IMR-90 (cell line): ENCODE data around the gene SLC7A6. TPM values are rescaled to one million over a fixed set of nuclear protein-coding genes. Genes with fewer than 3 reads are reported as not detected.

Experiments
- ATAC-seq: fragments of 200-7000 bp; cut with Tn5 transposase; 2 replicates; pipeline ENCODE4 v1.9.1; 2020; ENCODE audit warnings: low read depth, mild to moderate bottlenecking, moderate library complexity
- BruUV-seq: library from RNA; stranded (reverse); fragments of 400-500 nt; replicated peaks from 2 replicates; lab custom pipeline; 2021; lab: Mats Ljungman, UMichigan
- CTCF ChIA-PET: fragments of 300-600 bp; formaldehyde crosslinking; extraction: SDS; loops from one replicate; lab custom pipeline; 2021; ENCODE audit warnings: antibody characterized with exemption; lab: Yijun Ruan, JAX
- POLR2A ChIA-PET: fragments of 300-600 bp; sonication (Branson Sonifier 250); formaldehyde crosslinking; loops from one replicate; lab custom pipeline; 2022; ENCODE audit warnings: antibody characterized with exemption; ENCODE audit not compliant: unreplicated experiment; lab: Charles Lee
- DNase-seq: peaks from one replicate; pipeline ENCODE4 v3.0.0; 2013
- H2AFZ ChIP-seq: replicated peaks from 2 replicates; pipeline ENCODE3; 2013; ENCODE audit warnings: low read length, mild to moderate bottlenecking; ENCODE audit not compliant: poor library complexity
- H2AK5ac ChIP-seq: 2 replicates; pipeline ENCODE4 v1.6.1; 2013; ENCODE audit warnings: low read depth, low read length, inconsistent platforms
- H2AK9ac ChIP-seq: replicated peaks from 2 replicates; pipeline ENCODE3; 2013; ENCODE audit warnings: mild to moderate bottlenecking, low read depth, low read length, moderate library complexity; ENCODE audit not compliant: poor library complexity
- H2BK120ac ChIP-seq: 2 replicates; pipeline ENCODE4 v1.6.1; 2013; ENCODE audit warnings: low read depth, low read length, inconsistent platforms
- H2BK15ac ChIP-seq: 3 replicates; pipeline ENCODE4 v1.6.1; 2013; ENCODE audit warnings: low read depth, low read length, inconsistent platforms
- H2BK20ac ChIP-seq: 2 replicates; pipeline ENCODE4 v1.6.1; 2013; ENCODE audit warnings: low read depth, mild to moderate bottlenecking, inconsistent platforms, low read length, moderate library complexity
- H2BK5ac ChIP-seq: 2 replicates; pipeline ENCODE4 v1.6.1; 2013; ENCODE audit warnings: mild to moderate bottlenecking, low read depth, low read length, inconsistent platforms; ENCODE audit not compliant: poor library complexity, severe bottlenecking
- H3K14ac ChIP-seq: replicated peaks from 2 replicates; pipeline ENCODE4 v1.6.1; 2013; ENCODE audit warnings: low read depth, low read length, inconsistent platforms
- H3K18ac ChIP-seq: 2 replicates; pipeline ENCODE4 v1.6.1; 2013; ENCODE audit warnings: low read depth, low read length, control low read depth
- H3K23ac ChIP-seq: 2 replicates; pipeline ENCODE4 v1.6.1; 2013; ENCODE audit warnings: low read depth, low read length, inconsistent platforms
- H3K27ac ChIP-seq: 2 replicates; pipeline ENCODE4 v1.5.1; 2013; ENCODE audit warnings: mild to moderate bottlenecking, control low read depth, low read length; ENCODE audit not compliant: insufficient read depth
- H3K27me3 ChIP-seq: 2 replicates; pipeline ENCODE4 v1.6.1; 2013; ENCODE audit warnings: low read length; ENCODE audit not compliant: control insufficient read depth, insufficient read depth
- H3K36me3 ChIP-seq: 2 replicates; pipeline ENCODE4 v1.6.1; 2013; ENCODE audit warnings: low read length, mixed read lengths; ENCODE audit not compliant: control insufficient read depth, insufficient read depth
- H3K4ac ChIP-seq: 2 replicates; pipeline ENCODE4 v1.6.1; 2013; ENCODE audit warnings: low read depth, low read length, inconsistent platforms
- H3K4me1 ChIP-seq: 2 replicates; pipeline ENCODE4 v1.6.1; 2013; ENCODE audit warnings: low read length, mixed read lengths; ENCODE audit not compliant: control insufficient read depth, insufficient read depth
- H3K4me2 ChIP-seq: 2 replicates; pipeline ENCODE4 v1.6.1; 2013; ENCODE audit warnings: low read depth, mild to moderate bottlenecking, control low read depth, low read length, moderate library complexity
- H3K4me3 ChIP-seq: 2 replicates; pipeline ENCODE4 v1.5.1; 2013; ENCODE audit warnings: low read depth, mild to moderate bottlenecking, control low read depth, low read length, moderate library complexity; ENCODE audit not compliant: insufficient read depth
- H3K56ac ChIP-seq: 2 replicates; pipeline ENCODE4 v1.6.1; 2013; ENCODE audit warnings: low read length, inconsistent platforms; ENCODE audit not compliant: insufficient read depth; ENCODE audit errors: extremely low read depth
- H3K79me1 ChIP-seq, 2 experiments: 2 replicates each; pipeline ENCODE4 v1.6.1; 2013; ENCODE audit warnings: low read length in 2 of 2, inconsistent platforms in 1 of 2, low read depth in 1 of 2
- H3K9ac ChIP-seq: 2 replicates; pipeline ENCODE4 v1.6.1; 2013; ENCODE audit warnings: low read depth, low read length, control low read depth
- H3K9me1 ChIP-seq: 2 replicates; pipeline ENCODE4 v1.6.1; 2013; ENCODE audit warnings: low read length, inconsistent platforms; ENCODE audit not compliant: insufficient read depth
- H3K9me3 ChIP-seq: 2 replicates; pipeline ENCODE4 v1.6.1; 2013; ENCODE audit warnings: low read length; ENCODE audit not compliant: control insufficient read depth, insufficient read depth
- H4K20me1 ChIP-seq: 2 replicates; pipeline ENCODE4 v1.6.1; 2013; ENCODE audit warnings: low read length, inconsistent platforms; ENCODE audit not compliant: insufficient read depth
- H4K5ac ChIP-seq: 2 replicates; pipeline ENCODE4 v1.6.1; 2013; ENCODE audit warnings: mild to moderate bottlenecking, low read depth, low read length, control low read depth
- H4K8ac ChIP-seq, 2 experiments: 2 replicates each; pipeline ENCODE4 v1.6.1; 2013; ENCODE audit warnings: low read depth in 2 of 2, low read length in 2 of 2, control low read depth in 1 of 2, inconsistent platforms in 1 of 2
- H4K91ac ChIP-seq: 2 replicates; pipeline ENCODE4 v1.6.1; 2013; ENCODE audit warnings: low read depth, low read length, inconsistent platforms; ENCODE audit not compliant: insufficient read depth
- BHLHE40 ChIP-seq: fragments of 150-350 bp; IDR thresholded peaks from 2 replicates; pipeline ENCODE4 v1.6.1; 2016; ENCODE audit warnings: mild to moderate bottlenecking, low read depth, low read length
- CEBPB ChIP-seq: IDR thresholded peaks from 2 replicates; pipeline ENCODE4 v1.6.1; 2012; ENCODE audit warnings: low read depth, low read length, improper control_type of control experiment
- CHD1 ChIP-seq: IDR thresholded peaks from 2 replicates; pipeline ENCODE4 v1.6.1; 2012; ENCODE audit warnings: low read depth, low read length, improper control_type of control experiment
- RAD21 ChIP-seq: IDR thresholded peaks from 2 replicates; pipeline ENCODE4 v1.6.1; 2012; ENCODE audit warnings: low read length, improper control_type of control experiment
- RFX5 ChIP-seq: IDR thresholded peaks from 2 replicates; pipeline ENCODE4 v1.8.0; 2012; ENCODE audit warnings: low read depth, mild to moderate bottlenecking, low read length, moderate library complexity
- WGBS, 2 experiments: methylation state at CpG; one replicate each; pipeline versions ENCODE4 v1.1.5 to v1.1.7; 2013; ENCODE audit warnings: missing lambda C conversion rate in 2 of 2; ENCODE audit not compliant: insufficient read length in 1 of 2; ENCODE audit errors: extremely low coverage in 2 of 2; 5-methylcytosine and 5-hydroxymethylcytosine counted together
- dilution Hi-C: fragments of 300-500 bp; cut with HindIII; formaldehyde crosslinking; loops from one replicate; pipeline ENCODE4 v1.14.3; 2018; ENCODE audit warnings: low sequenced_read_pairs; ENCODE audit not compliant: unreplicated experiment
- in situ Hi-C: fragments of 300-500 bp; cut with MboI; formaldehyde crosslinking; loops from 3 replicates; pipeline ENCODE4 v1.14.3; 2019; ENCODE audit warnings: low sequenced_read_pairs, inconsistent platforms, mixed read lengths
- intact Hi-C: fragments of 100-400 bp; cut with micrococcal nuclease; formaldehyde crosslinking; loops from 2 replicates; pipeline ENCODE4 v1.10.0; 2022
- polyA plus RNA-seq, 3 experiments: library from polyadenylated mRNA; depleted of rRNA; stranded (reverse); fragments of >200 nt; gene quantifications; 2 replicates each; pipeline ENCODE4 v1.2.3, GENCODE V29; 2012; ENCODE audit warnings: low replicate concordance in 1 of 3
- total RNA-seq: library from RNA; depleted of rRNA; stranded (reverse); fragments of >200 nt; gene quantifications from 2 replicates; pipeline ENCODE4 v1.2.3, GENCODE V29; 2012
- TF ChIP-seq, protein P1 (sequence below): conservative IDR thresholded peaks from 2 replicates; pipeline ENCODE4 v1.5.1; 2012; ENCODE audit warnings: mild to moderate bottlenecking, low read depth, low read length, improper control_type of control experiment

The SLC7A6 gene
- total and polyA plus RNA-seq, 2 of the 4 experiments (the other 2 are of a cell fraction), result 29.4 to 36.1 TPM

GRCh38 chr16:68273896-68274295, 9.6 kb downstream of the SLC7A6 start:
- CTCF ChIA-PET, result no interaction called here
- no peak overlapping the region for H2AK5ac ChIP-seq
- no peak overlapping the region for H3K18ac ChIP-seq
- peaks cover 17% of the 10 kb centered on the region; the same call in 1 of the 2 replicates for H3K9me1 ChIP-seq
- H2BK15ac ChIP-seq, result no peak overlapping the region
- no peak overlapping the region for H2BK20ac ChIP-seq
- in situ Hi-C loops, result no loop called here
- TF ChIP-seq CEBPB (no peak), RFX5 (no peak), RAD21 (no peak), BHLHE40 (no peak), CHD1 (no peak)
- TF ChIP-seq, protein P1, sequence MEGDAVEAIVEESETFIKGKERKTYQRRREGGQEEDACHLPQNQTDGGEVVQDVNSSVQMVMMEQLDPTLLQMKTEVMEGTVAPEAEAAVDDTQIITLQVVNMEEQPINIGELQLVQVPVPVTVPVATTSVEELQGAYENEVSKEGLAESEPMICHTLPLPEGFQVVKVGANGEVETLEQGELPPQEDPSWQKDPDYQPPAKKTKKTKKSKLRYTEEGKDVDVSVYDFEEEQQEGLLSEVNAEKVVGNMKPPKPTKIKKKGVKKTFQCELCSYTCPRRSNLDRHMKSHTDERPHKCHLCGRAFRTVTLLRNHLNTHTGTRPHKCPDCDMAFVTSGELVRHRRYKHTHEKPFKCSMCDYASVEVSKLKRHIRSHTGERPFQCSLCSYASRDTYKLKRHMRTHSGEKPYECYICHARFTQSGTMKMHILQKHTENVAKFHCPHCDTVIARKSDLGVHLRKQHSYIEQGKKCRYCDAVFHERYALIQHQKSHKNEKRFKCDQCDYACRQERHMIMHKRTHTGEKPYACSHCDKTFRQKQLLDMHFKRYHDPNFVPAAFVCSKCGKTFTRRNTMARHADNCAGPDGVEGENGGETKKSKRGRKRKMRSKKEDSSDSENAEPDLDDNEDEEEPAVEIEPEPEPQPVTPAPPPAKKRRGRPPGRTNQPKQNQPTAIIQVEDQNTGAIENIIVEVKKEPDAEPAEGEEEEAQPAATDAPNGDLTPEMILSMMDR, result no peak
- no peaks in the 10 kb centered on the region for H3K27me3 ChIP-seq
- H2AK9ac ChIP-seq, result no peak overlapping the region
- no peak overlapping the region for H2AFZ ChIP-seq
- no peak overlapping the region for H3K4me2 ChIP-seq
- 80% methylated on average over 1 of the region's 8 CpGs; no CpG with 5 or more reads in 1 of the 2 experiments for WGBS, 2 experiments
- no peak overlapping the region for H4K8ac ChIP-seq
- peaks cover 2% of the 10 kb centered on the region; the same call in 1 of the 2 replicates for H3K4me1 ChIP-seq
- POLR2A ChIA-PET, result no interaction called here
- peaks cover 24 to 72% of the 10 kb centered on the region in 2 experiments; a peak in 3 of 4 replicates for H3K79me1 ChIP-seq
- H4K91ac ChIP-seq, result no peak overlapping the region
- peaks cover 66% of the 10 kb centered on the region for H4K20me1 ChIP-seq
- H3K9me3 ChIP-seq, result no peaks in the 10 kb centered on the region
- H3K9ac ChIP-seq, result no peak overlapping the region
- H2BK120ac ChIP-seq, result no peak overlapping the region
- no peak for DNase-seq
- intact Hi-C loops, result no loop called here
- no peak overlapping the region for H3K14ac ChIP-seq
- no peak overlapping the region for H3K56ac ChIP-seq
- H3K4me3 ChIP-seq, result no peak overlapping the region
- H3K36me3 ChIP-seq, result peaks cover 32% of the 10 kb centered on the region
- H4K5ac ChIP-seq, result no peak overlapping the region
- H2BK5ac ChIP-seq, result no peak overlapping the region
- dilution Hi-C loops, result no loop called here
- H3K23ac ChIP-seq, result no peak overlapping the region
- no TSS peak for BruUV-seq
- no peak overlapping the region for H3K27ac ChIP-seq
- no peak overlapping the region for H3K4ac ChIP-seq
- no peak for ATAC-seq
